Frontal cortex (tissue), 4 donors: ENCODE results near the gene ERC1. TPM values are rescaled to one million over a fixed set of nuclear protein-coding genes. Genes with fewer than 3 reads are reported as not detected.
"Not testable (repeated sequence)": the region's sequence is repeated elsewhere in the genome, so short reads cannot be mapped to it uniquely, and the experiment has no call there.

ENCODE experiments used
- DNase-seq, 2 donors: peaks; one replicate each; pipeline ENCODE4 v3.0.0; 2012; ENCODE audit warnings: low spot score in 2 of 2
- FAIRE-seq: peaks from 2 replicates; lab custom pipeline; 2012; peaks lifted over from hg19 to GRCh38; lab: Jason Lieb, UNC
- total RNA-seq: library from RNA; depleted of rRNA; stranded (reverse); fragments of >200 nt; gene quantifications from one replicate; pipeline ENCODE4 v1.2.3, GENCODE V29; 2014
- donor health status: control.
- donor health status: control.
- donor health status: control.

Gene ERC1
- total RNA-seq, 1 donor from 2014 or later: 128 TPM

DNA sequence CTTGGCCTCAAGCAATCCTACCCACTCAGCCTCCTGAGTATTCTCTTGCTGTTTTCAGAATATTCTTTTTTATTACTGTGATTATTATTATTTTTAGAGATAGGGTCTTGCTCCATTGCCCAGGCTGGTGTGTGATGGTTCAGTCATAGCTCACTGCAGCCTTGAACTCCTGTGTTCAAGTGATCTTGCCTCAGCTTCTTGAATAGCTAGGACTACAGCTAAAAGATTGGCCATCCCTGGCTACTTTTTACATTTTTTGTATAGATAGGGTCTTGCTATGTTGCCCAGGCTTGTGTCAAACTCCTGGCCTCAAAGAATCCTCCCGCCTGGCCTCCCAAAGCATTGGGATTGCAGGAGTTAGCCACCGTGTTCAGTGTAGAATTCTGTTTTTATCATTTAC lies 73.3 kb downstream of the ERC1 start:
- no peak for FAIRE-seq

DNA sequence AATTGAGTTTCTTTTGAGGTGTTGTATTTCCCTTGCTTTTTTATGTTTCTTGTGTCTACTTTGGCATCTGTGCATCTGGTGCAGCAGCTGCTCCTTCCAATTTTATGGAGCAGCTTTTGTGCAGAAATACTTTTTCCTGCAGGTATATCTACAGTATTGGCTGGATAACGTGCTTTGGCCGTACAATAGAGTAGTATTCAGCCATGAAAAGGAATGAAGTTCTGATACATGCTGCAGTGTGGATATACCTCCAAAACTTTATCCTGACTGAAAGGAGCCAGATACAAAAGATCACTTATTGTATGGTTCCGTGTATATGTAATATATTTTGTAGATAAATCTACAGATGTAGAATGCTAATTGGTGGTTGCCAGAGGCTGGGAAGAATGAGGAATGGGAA lies 74.6 kb downstream of the ERC1 start:
- DNase-seq (no peak), FAIRE-seq (no peak)

More for the DNA sequence above, 73.3 kb downstream of the ERC1 start:
- DNase-seq: no peak

DNA sequence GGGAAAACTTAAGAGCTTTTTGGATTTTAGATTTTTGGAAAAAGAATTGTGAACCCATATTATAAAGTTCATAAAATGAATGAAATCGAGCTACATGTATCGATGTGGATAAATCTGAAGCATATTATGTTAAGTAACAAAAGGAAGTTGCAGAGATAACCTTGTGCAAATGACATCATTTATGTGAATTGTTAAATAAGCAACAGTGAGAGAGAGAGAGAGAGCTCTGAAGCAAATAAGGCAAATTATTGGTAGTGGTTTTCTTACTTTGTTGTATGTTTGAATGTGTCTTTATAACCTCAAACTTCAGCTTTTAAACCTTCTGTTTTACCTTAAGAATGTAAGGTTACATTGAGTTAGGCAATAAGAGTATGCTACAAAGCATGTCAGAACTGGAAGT lies 78.8 kb downstream of the ERC1 start:
- DNase-seq: no peak
- no peak for FAIRE-seq

DNA sequence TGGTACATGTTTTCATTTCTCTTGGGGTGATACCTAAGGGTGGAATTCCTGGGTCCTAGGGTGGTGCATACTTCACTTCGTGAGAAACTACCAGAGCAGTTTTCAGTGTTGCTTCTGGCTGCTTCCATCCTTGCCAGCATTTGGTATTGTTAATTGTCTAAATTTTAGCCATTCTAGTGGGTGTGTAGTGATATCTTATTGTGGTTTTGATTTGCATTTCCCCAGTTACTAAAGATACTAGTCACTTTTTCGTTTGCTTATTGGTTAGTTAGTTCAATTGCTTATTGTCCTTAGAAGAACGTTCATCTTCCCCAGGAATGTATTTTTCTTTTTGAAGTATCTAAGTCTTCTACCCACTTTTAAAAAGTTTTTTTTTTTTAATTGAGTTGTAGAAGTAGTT lies 80.2 kb downstream of the ERC1 start:
- FAIRE-seq (no peak), DNase-seq (no peak)

DNA sequence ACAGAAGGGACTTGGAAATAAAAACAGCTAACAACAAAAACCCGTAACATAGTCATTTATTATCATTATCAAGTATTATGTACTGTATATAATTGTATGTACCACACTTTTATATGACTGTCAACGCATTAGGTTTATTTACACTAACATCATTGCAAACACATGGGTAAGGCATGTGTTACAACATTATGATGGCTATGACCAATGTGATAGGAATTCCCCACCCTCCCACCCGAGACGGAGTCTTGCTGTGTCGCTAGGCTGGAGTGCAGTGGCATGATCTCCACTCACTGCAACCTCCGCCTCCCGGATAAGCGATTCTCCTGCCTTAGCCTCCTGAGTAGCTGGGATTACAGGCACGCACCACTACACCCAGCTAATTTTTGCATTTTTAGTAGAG lies 82.6 kb downstream of the ERC1 start:
- DNase-seq (no peak), FAIRE-seq (no peak)

- FAIRE-seq (no peak), DNase-seq (no peak)
Measured at GRCh38 chr12:1077036-1077803, 86.2 kb downstream of the ERC1 start.

DNA sequence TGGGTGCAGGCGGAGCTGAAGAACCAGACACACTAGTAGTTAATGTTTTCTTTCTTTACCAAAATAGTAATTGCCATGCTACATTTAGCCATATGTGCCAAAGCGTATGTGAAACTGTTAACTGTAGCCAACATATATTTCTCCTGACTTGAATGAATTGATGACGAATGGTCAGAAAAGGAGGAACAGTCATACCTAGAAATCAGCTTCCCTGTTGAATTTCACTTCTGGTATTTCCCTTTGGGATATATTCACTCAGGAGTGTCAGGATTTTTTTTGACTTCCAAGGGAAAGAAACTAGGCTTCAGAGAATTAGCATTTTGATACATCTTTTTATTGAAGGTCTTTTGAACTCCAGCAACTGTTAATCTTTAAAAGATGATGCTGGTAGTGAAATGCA lies 87.0 kb downstream of the ERC1 start:
- DNase-seq: no peak
- FAIRE-seq: no peak

DNA sequence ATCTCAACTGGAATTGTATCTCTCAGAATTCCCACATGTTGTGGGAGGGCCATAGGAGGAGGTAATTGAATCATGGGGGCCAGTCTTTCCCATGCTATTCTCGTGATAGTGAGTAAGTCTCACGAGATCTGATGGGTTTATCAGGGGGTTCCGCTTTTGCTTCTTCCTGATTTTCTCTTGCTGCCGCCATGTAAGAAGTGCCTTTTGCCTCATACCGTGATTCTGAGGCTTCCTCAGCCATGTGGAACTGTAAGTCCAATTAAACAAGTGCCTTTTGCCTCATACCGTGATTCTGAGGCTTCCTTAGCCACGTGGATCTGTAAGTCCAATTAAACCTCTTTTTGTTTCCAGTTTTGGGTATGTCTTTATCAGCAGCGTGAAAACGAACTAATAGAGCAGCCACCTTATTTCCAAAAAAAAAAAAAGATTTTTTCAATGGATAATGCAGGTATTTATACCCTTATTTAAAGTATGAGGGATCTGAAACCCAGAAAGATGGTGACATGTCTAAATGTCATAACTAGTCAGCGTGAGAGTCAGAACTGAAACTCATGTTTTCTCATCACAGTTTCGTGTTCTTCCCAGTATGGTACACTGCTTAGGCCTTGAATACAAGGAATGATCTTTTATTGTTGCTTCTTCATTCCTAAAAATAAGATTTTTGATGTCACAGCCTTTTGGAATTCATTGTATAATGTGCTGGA lies 89.6 kb downstream of the ERC1 start:
- DNase-seq (no peak), FAIRE-seq (no peak)

GRCh38 chr12:1083151-1083888 lies 92.3 kb downstream of the ERC1 start:
- FAIRE-seq: no peak
- no peak for DNase-seq

- no peak for DNase-seq
- FAIRE-seq: no peak
Measured at GRCh38 chr12:1083889-1084262, 92.9 kb downstream of the ERC1 start.

- no peak for DNase-seq
- FAIRE-seq: no peak
Measured at GRCh38 chr12:1091350-1091749, 100.3 kb downstream of the ERC1 start.

DNA sequence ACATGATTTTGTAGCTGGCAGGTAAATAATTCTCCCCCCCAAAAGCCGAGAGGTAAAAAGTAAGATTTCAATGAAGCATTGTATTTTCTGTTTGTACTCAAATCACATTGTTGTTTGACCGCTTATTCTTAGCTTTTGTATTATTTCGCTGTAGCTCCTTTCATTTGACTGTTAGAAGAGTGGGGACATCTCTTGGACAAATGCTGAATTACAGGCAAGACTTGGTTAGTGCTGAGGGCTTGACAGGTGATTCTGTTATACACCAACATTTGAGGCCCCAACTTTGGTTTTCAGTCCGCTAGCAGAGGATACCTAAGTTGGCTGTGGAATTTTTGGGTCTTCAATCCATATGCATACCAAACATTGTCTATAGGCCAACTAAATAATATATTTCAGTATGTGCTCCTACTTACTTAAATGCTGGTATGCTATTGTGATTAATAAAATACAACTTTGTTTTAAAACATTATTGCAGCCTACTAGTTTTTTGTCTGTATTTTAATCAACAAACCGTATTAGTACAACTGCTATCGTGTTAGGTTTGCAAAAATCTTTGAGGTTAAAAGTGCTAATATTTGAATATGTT lies 102.2 kb downstream of the ERC1 start:
- peak; percentile 15 for FAIRE-seq
- DNase-seq: no peak

DNA sequence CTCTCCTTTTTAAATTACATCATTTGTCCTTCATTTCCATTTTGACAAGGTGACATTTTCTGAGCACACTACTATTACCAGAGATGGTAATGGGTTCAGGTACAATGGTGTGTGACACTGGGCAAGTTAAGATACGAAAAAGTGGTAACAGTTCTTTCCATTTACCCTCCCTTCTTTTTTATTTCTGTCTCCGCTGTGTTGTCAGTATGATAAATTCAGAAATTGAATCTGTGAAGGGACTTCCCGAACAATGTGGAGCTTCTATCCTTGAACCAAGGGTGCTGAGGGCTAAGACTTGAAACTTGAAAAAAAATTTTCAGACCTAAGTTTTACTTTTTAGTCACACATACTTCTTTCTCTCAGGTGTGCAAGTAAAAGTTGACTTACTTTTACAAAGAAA lies 103.7 kb downstream of the ERC1 start:
- DNase-seq (no peak), FAIRE-seq (no peak)

- DNase-seq (no peak), FAIRE-seq (no peak)
Measured at GRCh38 chr12:1099158-1099557, 108.1 kb downstream of the ERC1 start.

- FAIRE-seq, DNase-seq: not testable (repeated sequence)
Measured at GRCh38 chr12:1099618-1100017, 108.6 kb downstream of the ERC1 start.

GRCh38 chr12:1102115-1102514 lies 111.1 kb downstream of the ERC1 start:
- no peak for FAIRE-seq
- DNase-seq: no peak

DNA sequence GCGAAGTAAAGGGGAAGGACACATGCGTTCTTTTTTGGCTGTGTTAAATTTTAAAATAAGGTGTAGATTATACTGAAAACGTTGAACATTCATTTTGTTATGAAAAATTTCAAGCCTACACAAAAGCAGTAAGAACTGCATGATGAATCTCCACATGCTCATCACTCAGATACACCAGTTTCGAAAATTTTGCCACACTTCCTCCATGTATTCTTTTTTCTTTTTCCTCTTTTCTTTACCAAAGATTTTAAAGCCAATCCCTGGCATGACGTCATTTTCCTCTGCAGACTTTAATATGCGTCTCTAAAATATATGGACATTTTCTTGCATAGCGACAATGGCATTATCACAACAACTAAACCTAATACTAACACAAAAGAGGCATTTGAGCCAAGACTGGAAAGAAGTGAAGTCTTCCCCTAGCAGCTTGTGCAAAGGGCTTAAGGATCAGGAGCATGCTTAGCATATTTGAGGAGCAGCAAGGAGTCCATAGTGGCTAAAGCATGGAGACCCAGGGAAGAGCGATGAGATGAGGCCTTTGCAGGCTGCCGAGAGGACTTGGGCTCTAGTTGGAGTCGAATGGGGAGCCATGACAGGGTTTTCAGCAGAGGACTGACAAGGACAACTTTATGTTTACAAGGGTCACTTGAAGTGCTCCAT lies 111.9 kb downstream of the ERC1 start:
- DNase-seq: no peak

GRCh38 chr12:1103632-1104031 lies 112.6 kb downstream of the ERC1 start:
- DNase-seq: no peak
- no peak for FAIRE-seq

More for the DNA sequence above, 111.9 kb downstream of the ERC1 start:
- no peak for FAIRE-seq

GRCh38 chr12:1104088-1104800 lies 113.2 kb downstream of the ERC1 start:
- FAIRE-seq: no peak
- no peak for DNase-seq
